Stomach smooth muscle (tissue), 2 donors: ENCODE data around the gene PRAMEF14.
"Not testable (repeated sequence)": the region's sequence is repeated elsewhere in the genome, so short reads cannot be mapped to it uniquely, and the experiment has no call there.

Experiments
- H3K27ac ChIP-seq: one replicate; pipeline ENCODE4 v1.7.0; 2013; ENCODE audit warnings: mild to moderate bottlenecking, low read length, inconsistent platforms
- H3K27me3 ChIP-seq, 2 donors: one replicate each; pipeline ENCODE4 v1.7.0; 2013; ENCODE audit warnings: low read length in 2 of 2; ENCODE audit not compliant: insufficient read depth in 2 of 2, control insufficient read depth in 1 of 2
- H3K36me3 ChIP-seq, 2 donors: one replicate each; pipeline ENCODE4 v1.7.0; 2013; ENCODE audit warnings: low read length in 2 of 2; ENCODE audit not compliant: control insufficient read depth in 2 of 2, insufficient read depth in 2 of 2
- H3K4me1 ChIP-seq: one replicate; pipeline ENCODE4 v1.7.0; 2013; ENCODE audit warnings: low read length; ENCODE audit not compliant: control insufficient read depth, insufficient read depth
- H3K4me3 ChIP-seq, 2 donors: one replicate each; pipeline ENCODE4 v1.7.0; 2013; ENCODE audit warnings: low read length in 2 of 2
- H3K9ac ChIP-seq, 2 donors: one replicate each; pipeline ENCODE4 v1.7.0; 2013; ENCODE audit warnings: low read length in 2 of 2, mild to moderate bottlenecking in 1 of 2
- H3K9me3 ChIP-seq, 2 donors: one replicate each; pipeline ENCODE4 v1.7.0; 2013; ENCODE audit warnings: low read length in 2 of 2; ENCODE audit not compliant: control insufficient read depth in 2 of 2
- donor health status: healthy.
- donor health status: Pancreatic carcinoma.

The PRAMEF14 gene, protein sequence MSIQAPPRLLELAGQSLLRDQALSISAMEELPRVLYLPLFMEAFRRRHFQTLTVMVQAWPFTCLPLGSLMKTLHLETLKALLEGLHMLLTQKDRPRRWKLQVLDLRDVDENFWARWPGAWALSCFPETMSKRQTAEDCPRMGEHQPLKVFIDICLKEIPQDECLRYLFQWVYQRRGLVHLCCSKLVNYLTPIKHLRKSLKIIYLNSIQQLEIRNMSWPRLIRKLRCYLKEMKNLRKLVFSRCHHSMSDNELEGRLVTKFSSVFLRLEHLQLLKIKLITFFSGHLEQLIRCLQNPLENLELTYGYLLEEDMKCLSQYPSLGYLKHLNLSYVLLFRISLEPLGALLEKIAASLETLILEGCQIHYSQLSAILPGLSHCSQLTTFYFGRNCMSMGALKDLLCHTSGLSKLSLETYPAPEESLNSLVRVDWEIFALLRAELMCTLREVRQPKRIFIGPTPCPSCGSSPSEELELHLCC

DNA sequence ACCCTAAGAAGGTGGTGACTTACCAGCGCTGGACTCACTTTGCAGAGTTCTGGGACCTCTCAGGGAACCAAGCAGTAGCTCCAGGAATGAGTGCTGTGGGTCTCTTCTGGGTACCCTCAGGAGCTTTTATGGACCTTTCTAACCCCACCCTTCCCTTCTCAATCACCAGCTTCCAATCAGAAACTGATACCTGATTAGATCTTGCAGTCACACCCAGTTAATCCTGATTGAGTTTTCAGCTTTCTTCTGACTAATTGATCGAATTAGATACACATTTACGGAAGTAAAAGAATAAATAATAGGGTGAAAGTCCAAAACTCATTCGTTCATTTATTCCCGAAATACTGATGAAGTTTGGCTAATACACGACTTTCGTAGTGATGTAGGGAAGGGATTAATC is at the start of gene PRAMEF14:
Gene PRAMEF14 (minus strand): TSS at position 101 of the 400 bp plus-strand sequence. CDS start 1,820 bp downstream, outside the sequence.
- not testable (repeated sequence) for H3K9ac ChIP-seq, H3K27me3 ChIP-seq

DNA sequence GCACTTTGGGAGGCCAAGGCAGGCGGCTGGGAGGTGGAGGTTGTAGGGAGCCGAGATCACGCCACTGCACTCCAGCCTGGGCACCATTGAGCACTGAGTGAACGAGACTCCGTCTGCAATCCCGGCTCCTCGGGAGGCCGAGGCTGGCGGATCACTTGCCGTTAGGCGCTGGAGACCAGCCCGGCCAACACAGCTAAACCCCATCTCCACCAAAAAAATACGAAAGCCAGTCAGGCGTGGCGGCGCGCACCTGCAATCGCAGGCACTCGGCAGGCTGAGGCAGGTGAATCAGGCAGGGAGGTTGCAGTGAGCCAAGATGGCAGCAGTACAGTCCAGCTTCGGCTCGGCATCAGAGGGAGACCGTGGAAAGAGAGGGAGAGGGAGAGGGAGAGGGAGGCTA is 48.4 kb upstream of the PRAMEF14 start:
- not testable (repeated sequence) for H3K4me1 ChIP-seq, H3K36me3 ChIP-seq, H3K9me3 ChIP-seq, H3K27ac ChIP-seq, H3K27me3 ChIP-seq, H3K9ac ChIP-seq, H3K4me3 ChIP-seq

More for the DNA sequence above, at the start of gene PRAMEF14:
- H3K4me1 ChIP-seq, H3K27ac ChIP-seq, H3K9me3 ChIP-seq, H3K36me3 ChIP-seq, H3K4me3 ChIP-seq: not testable (repeated sequence)

DNA sequence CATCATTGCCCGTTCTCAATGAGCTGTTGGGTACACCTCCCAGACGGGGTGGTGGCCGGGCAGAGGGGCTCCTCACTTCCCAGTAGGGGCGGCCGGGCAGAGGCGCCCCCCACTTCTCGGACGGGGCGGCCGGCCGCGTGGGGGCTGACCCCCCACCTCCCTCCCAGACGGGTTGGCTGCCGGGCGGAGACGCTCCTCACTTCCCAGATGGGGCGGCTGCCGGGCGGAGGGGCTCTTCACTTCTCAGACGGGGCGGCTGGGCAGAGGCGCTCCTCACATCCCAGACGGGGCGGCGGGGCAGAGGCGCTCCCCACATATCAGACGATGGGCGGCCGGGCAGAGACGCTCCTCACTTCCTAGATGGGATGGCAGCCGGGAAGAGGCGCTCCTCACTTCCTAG is 47.8 kb upstream of the PRAMEF14 start:
- not testable (repeated sequence) for H3K4me3 ChIP-seq, H3K27ac ChIP-seq, H3K9me3 ChIP-seq, H3K36me3 ChIP-seq, H3K9ac ChIP-seq, H3K4me1 ChIP-seq, H3K27me3 ChIP-seq

DNA sequence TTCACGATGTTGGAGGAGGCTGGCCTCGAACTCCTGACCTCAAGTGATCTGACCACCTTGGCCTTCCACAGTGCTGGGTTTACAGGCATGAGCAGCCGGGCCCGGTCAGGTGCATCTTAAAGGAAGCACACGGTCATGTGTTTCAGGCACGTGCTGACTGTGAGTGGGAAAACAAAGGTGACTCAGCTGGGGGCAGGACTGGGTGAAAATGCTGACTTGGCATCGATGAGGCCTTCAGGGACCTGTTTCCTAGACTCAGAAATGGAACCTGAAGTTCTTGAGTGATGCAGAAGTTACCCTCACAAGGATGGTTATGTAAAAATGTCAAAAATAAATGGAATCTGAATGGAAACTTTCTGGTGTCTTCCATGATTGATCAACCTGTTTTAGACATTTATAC is 46.1 kb upstream of the PRAMEF14 start:
- not testable (repeated sequence) for H3K9me3 ChIP-seq, H3K27me3 ChIP-seq, H3K4me3 ChIP-seq, H3K36me3 ChIP-seq, H3K27ac ChIP-seq, H3K9ac ChIP-seq, H3K4me1 ChIP-seq

DNA sequence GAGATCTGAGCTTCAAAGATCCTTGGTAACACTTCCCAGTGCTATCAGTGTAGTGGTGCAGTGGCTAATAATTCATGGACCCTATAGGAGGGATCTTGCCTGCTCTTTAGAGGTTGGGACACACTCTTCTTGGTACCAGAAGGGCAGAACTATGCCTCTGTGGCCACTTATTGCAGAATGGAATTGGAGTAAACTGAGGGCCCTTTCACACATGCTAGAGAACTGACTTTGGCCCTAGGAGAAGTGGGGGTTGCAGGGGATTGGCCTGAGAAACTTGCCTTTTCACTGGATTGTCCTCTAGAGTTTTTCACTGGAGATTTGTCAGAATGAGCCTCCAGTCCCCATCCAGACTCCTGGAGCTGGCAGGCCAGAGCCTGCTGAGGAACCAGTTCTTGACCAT is 42.4 kb upstream of the PRAMEF14 start, which contains the start of gene PRAMEF17:
Gene PRAMEF17 (plus strand): TSS at position 301 of the 400 bp plus-strand sequence. CDS start 26 bp downstream, at position 327.
- H3K27me3 ChIP-seq, H3K4me1 ChIP-seq, H3K27ac ChIP-seq, H3K9ac ChIP-seq, H3K36me3 ChIP-seq, H3K9me3 ChIP-seq, H3K4me3 ChIP-seq: not testable (repeated sequence)

DNA sequence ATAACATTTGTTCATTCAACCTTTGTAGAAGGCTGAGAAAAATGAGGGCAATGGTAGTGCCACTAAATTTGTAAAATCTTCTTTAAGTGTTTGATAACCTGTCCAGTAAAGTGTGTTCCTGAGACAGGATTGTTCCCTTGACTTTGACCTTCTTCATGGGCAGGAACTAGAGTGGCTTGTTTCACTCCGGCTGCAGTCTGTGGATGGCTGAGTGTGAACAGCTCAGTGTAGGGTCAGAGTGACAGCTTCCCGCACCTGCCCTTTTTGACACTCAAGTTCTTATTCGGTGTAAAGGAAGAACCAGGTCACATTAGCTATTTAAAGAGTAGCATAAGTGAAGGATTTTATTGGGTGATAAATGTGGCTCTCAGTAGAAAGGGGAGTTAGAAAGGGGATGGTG is 33.4 kb upstream of the PRAMEF14 start:
- not testable (repeated sequence) for H3K36me3 ChIP-seq, H3K9me3 ChIP-seq, H3K4me1 ChIP-seq, H3K9ac ChIP-seq, H3K4me3 ChIP-seq, H3K27ac ChIP-seq, H3K27me3 ChIP-seq

DNA sequence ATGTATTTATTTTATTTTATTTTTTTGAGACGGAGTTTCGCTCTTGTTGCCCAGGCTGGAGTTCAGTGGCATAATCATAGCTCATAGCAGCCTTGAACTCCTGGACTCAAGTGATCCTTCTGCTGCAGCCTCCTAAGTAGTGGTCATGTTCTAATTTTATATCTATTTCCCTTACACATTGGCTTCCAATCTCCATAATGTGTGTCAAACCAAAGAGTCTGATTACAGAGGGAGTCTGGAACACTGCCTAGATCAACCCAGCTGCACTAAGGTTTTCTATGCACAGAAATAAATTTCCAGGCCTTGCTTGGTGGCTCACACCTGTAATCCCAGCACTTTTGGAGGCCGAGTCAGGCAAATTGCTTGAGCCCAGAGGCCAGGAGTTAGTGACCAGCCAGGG is 32.0 kb upstream of the PRAMEF14 start:
- H3K9ac ChIP-seq, H3K9me3 ChIP-seq, H3K4me1 ChIP-seq, H3K27me3 ChIP-seq, H3K4me3 ChIP-seq, H3K27ac ChIP-seq, H3K36me3 ChIP-seq: not testable (repeated sequence)

DNA sequence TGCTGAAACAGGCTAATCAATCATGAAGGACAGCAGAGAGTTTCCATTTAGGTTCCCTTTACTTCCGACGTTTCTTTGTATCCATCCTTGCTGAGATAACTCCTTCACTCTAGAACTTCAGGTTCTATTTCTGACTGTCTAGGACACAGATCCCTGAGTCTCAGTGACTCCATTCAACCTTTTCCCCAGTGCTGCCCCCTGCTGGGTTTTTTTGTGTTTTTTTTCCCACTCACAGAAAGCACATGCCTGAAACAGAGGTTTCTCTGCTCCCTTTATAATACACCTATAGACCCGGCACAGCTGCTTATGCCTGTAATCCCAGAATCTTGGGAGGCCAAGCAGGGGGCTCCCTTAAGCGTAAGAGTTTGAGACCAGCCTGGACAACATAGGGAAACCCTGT is 21.6 kb upstream of the PRAMEF14 start:
- not testable (repeated sequence) for H3K9ac ChIP-seq, H3K9me3 ChIP-seq, H3K4me3 ChIP-seq, H3K36me3 ChIP-seq, H3K27ac ChIP-seq, H3K27me3 ChIP-seq, H3K4me1 ChIP-seq

DNA sequence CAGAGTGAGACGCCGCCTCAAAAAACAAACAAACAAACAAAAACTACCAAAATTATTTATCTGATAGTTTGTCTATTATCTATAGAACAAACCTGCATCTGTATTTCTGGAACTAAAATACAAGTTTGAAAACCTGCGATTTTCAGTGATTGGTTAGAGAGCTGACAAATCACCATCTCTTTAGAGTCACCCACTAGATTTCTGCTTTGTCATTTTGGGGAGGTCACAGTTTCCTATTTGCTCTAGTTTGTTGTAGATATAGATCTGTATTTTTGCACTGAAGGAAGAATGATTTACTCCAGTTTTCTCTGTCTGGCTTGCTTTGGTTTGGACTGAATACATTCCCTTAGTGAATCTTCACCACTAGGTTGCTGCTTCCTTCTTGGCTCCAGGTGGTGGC is 19.6 kb upstream of the PRAMEF14 start:
- H3K27me3 ChIP-seq, H3K4me3 ChIP-seq, H3K27ac ChIP-seq: not testable (repeated sequence)

DNA sequence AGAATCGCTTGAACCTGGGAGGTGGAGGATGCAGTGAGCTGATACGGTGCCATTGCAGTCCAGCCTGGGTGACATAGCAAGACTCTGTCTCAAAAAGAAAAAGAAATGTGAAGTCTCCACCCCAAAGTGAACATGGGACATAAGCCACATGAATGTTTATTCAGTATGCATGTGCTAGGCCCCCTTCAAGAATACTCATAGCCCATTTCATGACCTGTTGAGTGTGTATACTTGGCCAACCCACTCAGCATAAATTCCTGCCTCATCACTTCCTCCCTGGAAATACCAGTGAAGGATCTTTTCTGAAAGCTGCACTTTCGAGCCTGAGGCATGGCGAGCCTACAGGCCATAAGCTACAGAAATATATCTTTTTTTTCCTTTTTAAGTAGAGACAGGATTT is 18.0 kb upstream of the PRAMEF14 start:
- H3K9me3 ChIP-seq, H3K36me3 ChIP-seq, H3K27ac ChIP-seq, H3K27me3 ChIP-seq, H3K4me3 ChIP-seq, H3K9ac ChIP-seq, H3K4me1 ChIP-seq: not testable (repeated sequence)

More for the DNA sequence above, 19.6 kb upstream of the PRAMEF14 start:
- not testable (repeated sequence) for H3K9me3 ChIP-seq, H3K9ac ChIP-seq, H3K4me1 ChIP-seq, H3K36me3 ChIP-seq

DNA sequence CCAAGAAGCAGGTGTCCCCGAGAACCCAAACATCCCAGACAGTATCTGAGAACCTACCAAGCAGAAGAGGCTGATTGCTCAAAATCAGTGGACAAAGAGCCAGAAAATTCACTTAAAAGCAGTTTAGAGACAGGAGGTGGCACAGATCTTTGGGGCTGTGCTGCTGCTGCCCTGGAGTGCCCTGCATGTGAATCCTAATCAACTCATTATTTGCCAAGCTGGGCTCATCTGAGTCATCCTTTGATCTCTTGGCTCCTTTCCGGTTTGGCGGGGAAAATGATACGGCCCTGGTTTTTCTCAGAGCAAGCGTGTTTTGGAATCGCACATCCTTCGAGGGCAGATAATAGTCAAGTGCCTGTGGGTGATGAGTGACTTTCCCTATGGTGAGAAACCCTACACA is 15.4 kb upstream of the PRAMEF14 start:
- H3K36me3 ChIP-seq, H3K4me3 ChIP-seq, H3K27me3 ChIP-seq, H3K9ac ChIP-seq, H3K4me1 ChIP-seq, H3K9me3 ChIP-seq, H3K27ac ChIP-seq: not testable (repeated sequence)
